Measurements from ENCODE around the gene MYO1F.
"Not testable (repeated sequence)": the region's sequence is repeated elsewhere in the genome, so short reads cannot be mapped to it uniquely, and the experiment has no call there.

Gene MYO1F

GRCh38 chr19:8578642-8579265 lies 1.5 kb upstream of the MYO1F start:
- Histone ChIP-seq H3K27ac (ENCODE audit: low read depth, low read length) (no peak overlapping the region), H3K9me3 (ENCODE audit: control insufficient read depth, insufficient read depth, low read length) (no peaks in the 10 kb centered on the region), H3K4me3 (ENCODE audit: low read depth, low read length) (no peak overlapping the region), H3K4me1 (ENCODE audit: control insufficient read depth, insufficient read depth, low read length) (peaks cover 8% of the 10 kb centered on the region), H3K27me3 (ENCODE audit: control insufficient read depth, insufficient read depth, low read length) (no peaks in the 10 kb centered on the region), H3K9ac (ENCODE audit: low read depth, low read length) (no peak overlapping the region), H3K36me3 (ENCODE audit: control insufficient read depth, insufficient read depth, low read length) (no peaks in the 10 kb centered on the region)

DNA sequence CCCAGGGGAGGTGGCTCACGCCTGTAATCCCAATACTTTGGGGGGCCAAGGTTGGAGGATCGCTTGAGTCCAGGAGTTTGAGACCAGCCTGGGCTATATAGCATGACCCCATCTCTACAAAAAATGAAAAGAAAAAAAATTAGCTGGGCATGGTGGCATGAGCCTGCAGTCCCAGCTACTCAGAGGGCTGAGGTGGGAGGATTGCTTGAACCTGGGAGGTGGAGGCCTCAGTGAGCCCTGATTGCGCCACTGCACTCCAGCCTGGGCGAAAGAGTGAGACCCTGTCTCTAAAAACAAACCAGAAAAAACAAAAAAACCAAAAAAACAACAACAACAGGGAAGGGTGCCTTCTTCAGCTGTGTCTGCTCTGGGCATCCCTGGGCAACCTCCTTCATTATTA lies 499 bp upstream of the MYO1F start:
- Histone ChIP-seq H3K9me3 (ENCODE audit: control insufficient read depth, insufficient read depth, low read length) (no peaks in the 10 kb centered on the region), H3K4me1 (ENCODE audit: control insufficient read depth, insufficient read depth, low read length) (peaks cover 8% of the 10 kb centered on the region), H3K27ac (ENCODE audit: low read depth, low read length) (no peak overlapping the region), H3K27me3 (ENCODE audit: control insufficient read depth, insufficient read depth, low read length) (no peaks in the 10 kb centered on the region), H3K4me3 (ENCODE audit: low read depth, low read length) (no peak overlapping the region), H3K9ac (ENCODE audit: low read depth, low read length) (no peak overlapping the region), H3K36me3 (ENCODE audit: control insufficient read depth, insufficient read depth, low read length) (no peaks in the 10 kb centered on the region)

DNA sequence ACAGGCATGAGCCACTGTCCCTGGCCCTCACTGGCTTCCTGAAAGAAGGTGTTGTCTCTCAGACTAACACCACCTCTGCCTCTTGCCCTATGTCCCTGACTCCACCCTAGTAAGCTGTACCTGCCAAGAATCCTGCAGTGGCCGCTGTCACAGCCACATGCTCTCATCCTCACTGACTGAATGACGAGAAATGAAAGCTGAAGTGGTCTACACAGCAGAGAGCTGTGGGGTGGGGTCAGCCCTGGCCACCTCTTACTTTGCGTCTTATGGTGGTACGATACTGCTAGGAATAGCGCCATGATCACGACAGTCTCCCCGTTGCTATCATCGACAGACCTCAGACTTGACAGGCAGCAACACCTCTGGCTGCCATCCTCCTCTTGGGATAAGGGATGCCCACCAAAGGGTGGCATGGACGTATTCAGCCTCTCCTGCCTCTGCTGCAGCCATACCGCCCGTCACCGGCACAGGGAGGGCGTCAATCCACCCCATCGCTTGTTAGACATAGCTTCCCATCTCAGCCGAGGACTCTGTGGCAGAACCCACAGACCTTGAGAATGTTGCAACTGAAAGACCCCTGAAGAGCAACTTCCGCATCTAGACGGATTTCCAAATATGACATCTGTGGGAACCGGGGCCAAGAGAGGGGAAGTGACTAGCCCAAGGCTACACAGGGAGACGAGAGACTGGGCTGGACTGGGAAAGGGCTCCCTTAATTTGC lies 809 bp downstream of the MYO1F start:
- H3K4me1 ChIP-seq (ENCODE audit: control insufficient read depth, insufficient read depth, low read length) = peaks cover 8% of the 10 kb centered on the region
- no peak overlapping the region for H3K27ac ChIP-seq (ENCODE audit: low read depth, low read length)
- H3K9ac ChIP-seq (ENCODE audit: low read depth, low read length) = no peak overlapping the region
- H3K27me3 ChIP-seq (ENCODE audit: control insufficient read depth, insufficient read depth, low read length) = no peaks in the 10 kb centered on the region
- no peaks in the 10 kb centered on the region for H3K36me3 ChIP-seq (ENCODE audit: control insufficient read depth, insufficient read depth, low read length)
- H3K9me3 ChIP-seq (ENCODE audit: control insufficient read depth, insufficient read depth, low read length) = no peaks in the 10 kb centered on the region
- H3K4me3 ChIP-seq (ENCODE audit: low read depth, low read length) = no peak overlapping the region

- Histone ChIP-seq H3K9ac (ENCODE audit: low read depth, low read length) (no peak overlapping the region), H3K4me3 (ENCODE audit: low read depth, low read length) (no peak overlapping the region), H3K9me3 (ENCODE audit: control insufficient read depth, insufficient read depth, low read length) (no peaks in the 10 kb centered on the region), H3K27me3 (ENCODE audit: control insufficient read depth, insufficient read depth, low read length) (no peaks in the 10 kb centered on the region), H3K4me1 (ENCODE audit: control insufficient read depth, insufficient read depth, low read length) (peaks cover 8% of the 10 kb centered on the region), H3K27ac (ENCODE audit: low read depth, low read length) (no peak overlapping the region), H3K36me3 (ENCODE audit: control insufficient read depth, insufficient read depth, low read length) (no peaks in the 10 kb centered on the region)
These were observed 1.7 kb downstream of the MYO1F start for GRCh38 chr19:8575467-8575997.

GRCh38 chr19:8574619-8574922 lies 2.7 kb downstream of the MYO1F start:
- H3K4me1 ChIP-seq (ENCODE audit: control insufficient read depth, insufficient read depth, low read length); H3K36me3 ChIP-seq (ENCODE audit: control insufficient read depth, insufficient read depth, low read length); H3K9ac ChIP-seq (ENCODE audit: low read depth, low read length); H3K9me3 ChIP-seq (ENCODE audit: control insufficient read depth, insufficient read depth, low read length); H3K27ac ChIP-seq (ENCODE audit: low read depth, low read length); H3K27me3 ChIP-seq (ENCODE audit: control insufficient read depth, insufficient read depth, low read length); H3K4me3 ChIP-seq (ENCODE audit: low read depth, low read length): not testable (repeated sequence)

DNA sequence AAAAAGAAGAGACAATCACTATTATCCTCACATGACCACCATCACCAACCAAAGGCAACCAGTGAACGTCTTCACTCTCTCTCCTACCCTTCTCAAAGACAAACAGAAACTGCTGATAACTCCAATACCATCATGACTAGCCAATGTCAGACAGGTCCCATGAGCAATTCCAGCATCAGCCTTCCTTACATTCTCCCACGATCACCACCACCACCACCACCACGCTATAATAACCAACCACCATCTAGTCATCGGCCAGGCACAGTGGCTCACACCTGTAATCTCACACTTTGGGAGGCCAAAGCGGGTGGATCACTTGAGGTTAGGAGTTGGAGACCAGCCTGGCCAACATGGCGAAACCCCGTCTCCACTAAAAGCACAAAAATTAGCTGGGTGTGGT lies 3.9 kb downstream of the MYO1F start:
- Histone ChIP-seq H3K9me3 (ENCODE audit: control insufficient read depth, insufficient read depth, low read length) (no peaks in the 10 kb centered on the region), H3K36me3 (ENCODE audit: control insufficient read depth, insufficient read depth, low read length) (no peaks in the 10 kb centered on the region), H3K27ac (ENCODE audit: low read depth, low read length) (no peak overlapping the region), H3K27me3 (ENCODE audit: control insufficient read depth, insufficient read depth, low read length) (no peaks in the 10 kb centered on the region), H3K4me3 (ENCODE audit: low read depth, low read length) (no peak overlapping the region), H3K4me1 (ENCODE audit: control insufficient read depth, insufficient read depth, low read length) (peaks cover 5% of the 10 kb centered on the region; the same call in 1 of the 2 replicates), H3K9ac (ENCODE audit: low read depth, low read length) (no peak overlapping the region)

- no peaks in the 10 kb centered on the region for H3K27me3 ChIP-seq (ENCODE audit: control insufficient read depth, insufficient read depth, low read length)
- no peaks in the 10 kb centered on the region for H3K36me3 ChIP-seq (ENCODE audit: control insufficient read depth, insufficient read depth, low read length)
- H3K9me3 ChIP-seq (ENCODE audit: control insufficient read depth, insufficient read depth, low read length) = no peaks in the 10 kb centered on the region
- H3K4me1 ChIP-seq (ENCODE audit: control insufficient read depth, insufficient read depth, low read length) = peaks cover 5% of the 10 kb centered on the region; the same call in 1 of the 2 replicates
- H3K4me3 ChIP-seq (ENCODE audit: low read depth, low read length) = no peak overlapping the region
- no peak overlapping the region for H3K27ac ChIP-seq (ENCODE audit: low read depth, low read length)
- no peak overlapping the region for H3K9ac ChIP-seq (ENCODE audit: low read depth, low read length)
These were observed 6.2 kb downstream of the MYO1F start for GRCh38 chr19:8571006-8571411.

DNA sequence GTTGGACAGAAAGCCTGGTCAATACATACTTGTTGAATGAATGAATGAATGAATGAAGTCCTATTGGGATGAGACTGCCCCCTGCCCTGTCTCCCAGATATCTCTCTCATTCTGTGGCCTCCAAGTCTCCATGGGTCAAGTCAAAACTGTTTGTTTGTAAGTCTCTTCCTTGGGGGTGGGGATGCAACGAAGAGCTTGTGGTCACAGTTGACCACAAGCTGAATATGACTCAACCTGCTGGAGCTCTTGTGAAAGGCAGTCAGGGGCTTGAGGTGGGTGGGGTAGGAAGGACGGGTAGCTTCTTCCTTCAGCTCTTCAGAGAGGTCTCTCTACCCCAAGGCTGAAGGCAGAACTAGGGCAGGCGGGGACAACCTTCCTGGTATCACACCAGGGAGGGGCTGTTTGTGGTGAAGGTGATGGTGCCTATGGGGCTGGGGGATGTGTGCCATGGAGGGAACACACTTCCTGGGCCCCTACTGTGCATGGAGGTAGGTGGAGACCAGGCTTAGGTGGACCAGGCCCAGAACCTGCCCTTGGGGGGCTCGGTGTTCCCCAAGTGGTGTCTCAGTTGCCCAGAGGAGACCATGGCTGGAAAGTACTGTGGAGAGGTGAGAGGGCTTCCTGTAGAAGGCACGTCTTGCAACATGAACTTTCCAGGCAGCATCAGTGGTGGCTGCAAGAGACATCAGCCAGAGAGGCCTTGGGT lies 8.0 kb downstream of the MYO1F start:
- Histone ChIP-seq H3K4me3 (ENCODE audit: low read depth, low read length) (no peak overlapping the region), H3K36me3 (ENCODE audit: control insufficient read depth, insufficient read depth, low read length) (no peaks in the 10 kb centered on the region), H3K27ac (ENCODE audit: low read depth, low read length) (no peak overlapping the region), H3K4me1 (ENCODE audit: control insufficient read depth, insufficient read depth, low read length) (no peaks in the 10 kb centered on the region), H3K27me3 (ENCODE audit: control insufficient read depth, insufficient read depth, low read length) (no peaks in the 10 kb centered on the region), H3K9me3 (ENCODE audit: control insufficient read depth, insufficient read depth, low read length) (no peaks in the 10 kb centered on the region), H3K9ac (ENCODE audit: low read depth, low read length) (no peak overlapping the region)

DNA sequence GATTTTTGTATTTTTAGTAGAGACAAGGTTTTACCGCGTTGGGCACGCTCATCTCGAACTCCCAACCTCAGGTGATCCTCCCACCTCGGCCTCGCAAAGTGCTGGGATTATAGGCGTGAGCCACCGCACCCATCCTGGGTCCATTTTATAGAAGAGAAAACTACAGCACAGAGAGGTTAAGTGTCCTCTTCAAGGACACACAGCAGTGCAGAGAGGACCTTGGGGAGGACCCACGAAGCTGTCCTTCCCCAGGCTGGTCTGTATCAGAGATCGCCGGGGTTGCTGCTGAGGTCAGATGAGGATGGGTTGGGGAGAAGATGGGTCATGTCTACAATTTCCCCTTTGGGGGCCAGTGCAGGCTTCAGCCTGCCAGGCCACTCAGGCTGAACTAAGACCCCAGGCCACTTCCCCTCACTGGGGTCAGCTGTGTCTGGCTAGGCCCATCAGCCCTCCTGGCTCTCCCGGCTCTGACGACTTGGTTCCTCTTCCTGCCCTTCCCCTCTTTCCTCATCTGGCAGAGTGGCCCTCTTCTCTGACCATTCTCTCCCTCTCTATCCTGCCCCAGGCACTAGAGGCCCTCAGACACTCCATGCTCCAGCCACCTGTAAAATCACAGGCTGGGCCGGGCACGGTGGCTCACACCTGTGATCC lies 9.6 kb downstream of the MYO1F start:
- no peak overlapping the region for H3K27ac ChIP-seq (ENCODE audit: low read depth, low read length)
- H3K36me3 ChIP-seq (ENCODE audit: control insufficient read depth, insufficient read depth, low read length) = no peaks in the 10 kb centered on the region
- no peaks in the 10 kb centered on the region for H3K9me3 ChIP-seq (ENCODE audit: control insufficient read depth, insufficient read depth, low read length)
- H3K4me1 ChIP-seq (ENCODE audit: control insufficient read depth, insufficient read depth, low read length) = no peaks in the 10 kb centered on the region
- no peak overlapping the region for H3K9ac ChIP-seq (ENCODE audit: low read depth, low read length)
- H3K4me3 ChIP-seq (ENCODE audit: low read depth, low read length) = no peak overlapping the region
- no peaks in the 10 kb centered on the region for H3K27me3 ChIP-seq (ENCODE audit: control insufficient read depth, insufficient read depth, low read length)

DNA sequence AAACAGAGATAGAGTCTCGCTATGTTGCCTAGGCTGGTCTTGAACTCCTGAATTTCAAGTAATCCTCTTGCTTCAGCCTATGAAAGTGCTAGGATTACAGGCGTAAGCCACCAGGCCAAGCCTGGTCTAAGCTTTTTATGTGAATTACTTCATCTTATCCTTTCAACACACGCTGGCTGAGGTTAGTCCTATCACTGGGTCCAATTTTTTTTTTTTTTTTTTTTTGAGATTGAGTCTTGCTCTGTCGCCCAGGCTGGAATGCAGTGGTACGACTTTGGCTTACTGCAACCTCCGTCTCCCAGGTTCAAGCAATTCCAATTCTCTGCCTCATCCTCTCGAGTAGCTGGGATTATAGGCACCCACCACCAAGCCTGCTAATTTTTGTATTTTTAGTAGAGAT lies 10.4 kb downstream of the MYO1F start:
- no peak overlapping the region for H3K4me3 ChIP-seq (ENCODE audit: low read depth, low read length)
- no peak overlapping the region for H3K9ac ChIP-seq (ENCODE audit: low read depth, low read length)
- H3K27ac ChIP-seq (ENCODE audit: low read depth, low read length) = no peak overlapping the region
- no peaks in the 10 kb centered on the region for H3K9me3 ChIP-seq (ENCODE audit: control insufficient read depth, insufficient read depth, low read length)
- H3K36me3 ChIP-seq (ENCODE audit: control insufficient read depth, insufficient read depth, low read length) = no peaks in the 10 kb centered on the region
- H3K4me1 ChIP-seq (ENCODE audit: control insufficient read depth, insufficient read depth, low read length) = no peaks in the 10 kb centered on the region
- no peaks in the 10 kb centered on the region for H3K27me3 ChIP-seq (ENCODE audit: control insufficient read depth, insufficient read depth, low read length)

DNA sequence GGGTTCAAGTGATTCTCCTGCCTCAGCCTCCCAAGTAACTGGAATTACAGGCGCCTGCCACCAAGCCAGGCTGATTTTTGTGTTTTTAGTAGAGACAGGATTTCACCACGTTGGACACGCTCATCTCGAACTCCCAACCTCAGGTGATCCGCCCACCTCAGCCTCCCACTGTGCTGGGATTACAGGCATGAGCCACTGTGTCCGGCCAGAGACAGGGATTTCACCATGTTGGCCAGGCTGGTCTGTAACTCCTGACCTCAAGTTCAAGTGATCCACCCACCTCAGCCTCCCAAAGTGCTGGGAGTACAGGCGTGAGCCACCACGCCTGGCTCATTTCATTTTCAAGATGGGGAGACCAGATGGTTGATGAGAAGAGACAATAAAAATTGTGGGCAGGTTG lies 12.4 kb downstream of the MYO1F start:
- H3K27me3 ChIP-seq (ENCODE audit: control insufficient read depth, insufficient read depth, low read length); H3K4me3 ChIP-seq (ENCODE audit: low read depth, low read length); H3K9me3 ChIP-seq (ENCODE audit: control insufficient read depth, insufficient read depth, low read length); H3K27ac ChIP-seq (ENCODE audit: low read depth, low read length); H3K9ac ChIP-seq (ENCODE audit: low read depth, low read length); H3K36me3 ChIP-seq (ENCODE audit: control insufficient read depth, insufficient read depth, low read length); H3K4me1 ChIP-seq (ENCODE audit: control insufficient read depth, insufficient read depth, low read length): not testable (repeated sequence)

Data from HUES48 (cell line).